GM13977 (cell line): ENCODE data around the gene TRIM2.

Source experiments
- DNase-seq: peaks from one replicate; pipeline ENCODE4 v3.0.0; 2012; ENCODE audit warnings: low spot score
- in situ Hi-C: fragments of 300-500 bp; cut with MboI; formaldehyde crosslinking; loops from one replicate; pipeline ENCODE4 v1.12.0; 2022; ENCODE audit warnings: low sequenced_read_pairs, low pct_unique_long_range_greater_than_20kb, mixed read lengths, inconsistent platforms; ENCODE audit not compliant: unreplicated experiment
- TF ChIP-seq, protein P1 (sequence below): IDR thresholded peaks from 2 replicates; pipeline ENCODE4 v1.5.1; 2012; ENCODE audit warnings: mild to moderate bottlenecking, control low read depth; ENCODE audit not compliant: insufficient read depth; ENCODE audit errors: extremely low read depth, missing control alignments

Gene TRIM2

GRCh38 chr4:153210727-153211126, 6.5 kb downstream of the TRIM2 start:
- TF ChIP-seq, protein P1, sequence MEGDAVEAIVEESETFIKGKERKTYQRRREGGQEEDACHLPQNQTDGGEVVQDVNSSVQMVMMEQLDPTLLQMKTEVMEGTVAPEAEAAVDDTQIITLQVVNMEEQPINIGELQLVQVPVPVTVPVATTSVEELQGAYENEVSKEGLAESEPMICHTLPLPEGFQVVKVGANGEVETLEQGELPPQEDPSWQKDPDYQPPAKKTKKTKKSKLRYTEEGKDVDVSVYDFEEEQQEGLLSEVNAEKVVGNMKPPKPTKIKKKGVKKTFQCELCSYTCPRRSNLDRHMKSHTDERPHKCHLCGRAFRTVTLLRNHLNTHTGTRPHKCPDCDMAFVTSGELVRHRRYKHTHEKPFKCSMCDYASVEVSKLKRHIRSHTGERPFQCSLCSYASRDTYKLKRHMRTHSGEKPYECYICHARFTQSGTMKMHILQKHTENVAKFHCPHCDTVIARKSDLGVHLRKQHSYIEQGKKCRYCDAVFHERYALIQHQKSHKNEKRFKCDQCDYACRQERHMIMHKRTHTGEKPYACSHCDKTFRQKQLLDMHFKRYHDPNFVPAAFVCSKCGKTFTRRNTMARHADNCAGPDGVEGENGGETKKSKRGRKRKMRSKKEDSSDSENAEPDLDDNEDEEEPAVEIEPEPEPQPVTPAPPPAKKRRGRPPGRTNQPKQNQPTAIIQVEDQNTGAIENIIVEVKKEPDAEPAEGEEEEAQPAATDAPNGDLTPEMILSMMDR = no peak
- in situ Hi-C loops = no loop called here
- no peak for DNase-seq

GRCh38 chr4:153211986-153212728, 7.9 kb downstream of the TRIM2 start:
- DNase-seq = no peak
- TF ChIP-seq, protein P1 = no peak
- in situ Hi-C loops = no loop called here

DNA sequence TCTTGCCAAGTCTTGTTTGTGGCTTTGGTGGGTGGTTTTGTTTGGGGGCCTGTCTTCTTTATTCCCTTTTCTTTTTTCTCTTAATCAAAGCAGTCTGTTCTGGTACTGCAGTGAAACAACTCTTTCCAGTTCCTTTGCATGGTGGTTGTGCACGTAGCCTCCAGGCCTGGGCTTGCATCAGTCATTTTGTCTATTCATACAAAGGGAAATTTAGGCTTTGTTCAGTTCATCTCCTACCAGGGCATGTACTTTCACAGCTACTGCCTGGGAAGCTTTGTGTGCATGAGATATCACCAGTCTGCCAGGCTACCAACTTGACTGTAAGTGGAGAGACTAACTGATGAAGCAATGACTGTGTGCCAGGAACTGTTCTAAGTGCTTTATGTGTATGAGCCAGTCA, 8.5 kb downstream of the TRIM2 start:
- TF ChIP-seq, protein P1 = no peak
- in situ Hi-C loops = no loop called here
- DNase-seq = no peak

DNA sequence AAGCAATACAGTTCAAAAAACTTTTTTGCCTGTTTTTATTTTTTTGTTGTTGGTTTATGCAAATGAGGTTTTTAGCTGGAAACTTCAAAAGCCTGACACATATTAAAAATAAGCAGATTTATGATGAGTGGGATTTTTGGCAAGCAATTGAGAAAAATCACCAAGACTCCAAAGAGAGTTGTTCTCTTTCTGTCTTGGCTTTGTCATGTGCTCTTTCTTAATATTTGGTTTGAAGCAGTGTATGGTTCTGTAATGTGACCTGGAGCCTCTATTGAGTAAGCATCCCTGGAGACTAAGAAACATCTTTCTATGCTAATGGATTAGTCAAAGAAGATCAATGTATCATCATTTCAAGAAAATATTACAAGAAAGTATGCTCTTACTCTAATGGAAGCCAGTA, 11.7 kb downstream of the TRIM2 start:
- no peak for DNase-seq
- in situ Hi-C loops = no loop called here
- TF ChIP-seq, protein P1 = no peak

GRCh38 chr4:153216546-153216945, 12.3 kb downstream of the TRIM2 start:
- DNase-seq = no peak
- TF ChIP-seq, protein P1 = no peak
- in situ Hi-C loops = no loop called here

DNA sequence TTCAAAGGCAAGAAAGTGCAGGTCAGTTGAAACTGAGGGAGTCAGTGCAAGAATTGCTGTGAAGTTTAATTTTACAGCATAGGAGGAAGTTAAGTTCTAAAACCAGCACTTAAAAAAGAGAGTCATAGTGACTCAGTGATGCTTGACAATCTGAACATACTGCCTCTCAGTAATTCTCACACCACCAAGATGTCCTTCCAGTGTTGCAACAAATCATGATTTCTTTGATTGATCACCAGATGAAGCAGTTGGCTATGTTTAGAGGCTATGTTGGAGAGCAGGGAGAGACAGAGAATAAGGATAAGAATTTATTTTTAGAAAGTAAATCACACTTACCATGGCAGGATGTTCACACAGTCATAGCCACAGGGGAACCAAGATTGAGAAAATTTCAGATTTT, 13.2 kb downstream of the TRIM2 start:
- DNase-seq = no peak
- in situ Hi-C loops = no loop called here
- TF ChIP-seq, protein P1 = no peak
